Lung (tissue), 12 donors: ENCODE results near the gene MGAT3. TPM values are rescaled to one million over a fixed set of nuclear protein-coding genes. Genes with fewer than 3 reads are reported as not detected.

Experiments used
- ATAC-seq: fragments of 200-7000 bp; cut with Tn5 transposase; one replicate; pipeline ENCODE4 v1.9.1; 2020; ENCODE audit warnings: moderate number of reproducible peaks; ENCODE audit not compliant: insufficient read depth, low FRiP score
- DNase-seq, 3 donors: peaks; one replicate each; pipeline ENCODE4 v3.0.0-alpha.2; 2013 to 2017
- H3K27ac ChIP-seq, 2 donors: one replicate each; pipeline ENCODE4 v1.5.1; 2013; ENCODE audit warnings: mild to moderate bottlenecking in 2 of 2, moderate library complexity in 2 of 2, control low read depth in 1 of 2, inconsistent platforms in 1 of 2, low read depth in 1 of 2, low read length in 1 of 2
- H3K27me3 ChIP-seq, 3 donors: one replicate each; pipeline ENCODE4 v1.5.1; 2013; ENCODE audit warnings: low read length in 2 of 3; ENCODE audit not compliant: control insufficient read depth in 3 of 3, insufficient read depth in 3 of 3
- H3K36me3 ChIP-seq, 4 donors: one replicate each; pipeline ENCODE4 v1.5.1; 2013; ENCODE audit warnings: low read length in 4 of 4, mild to moderate bottlenecking in 1 of 4, moderate library complexity in 1 of 4; ENCODE audit not compliant: control insufficient read depth in 4 of 4, insufficient read depth in 4 of 4
- H3K4me1 ChIP-seq, 5 donors: one replicate each; pipeline ENCODE4 v1.5.1; 2013; ENCODE audit warnings: low read length in 5 of 5, mild to moderate bottlenecking in 2 of 5, moderate library complexity in 1 of 5; ENCODE audit not compliant: control insufficient read depth in 5 of 5, insufficient read depth in 5 of 5
- H3K4me3 ChIP-seq: one replicate; pipeline ENCODE4 v1.5.1; 2013; ENCODE audit warnings: mild to moderate bottlenecking, control low read depth, moderate library complexity
- H3K9ac ChIP-seq, 2 donors: one replicate each; pipeline ENCODE4 v1.5.1; 2013; ENCODE audit warnings: low read length in 2 of 2, control low read depth in 1 of 2; ENCODE audit not compliant: insufficient read depth in 1 of 2
- H3K9me3 ChIP-seq, 4 donors: one replicate each; pipeline ENCODE4 v1.5.1; 2013; ENCODE audit warnings: low read length in 3 of 4, mild to moderate bottlenecking in 1 of 4, moderate library complexity in 1 of 4; ENCODE audit not compliant: control insufficient read depth in 4 of 4, insufficient read depth in 3 of 4
- WGBS, 2 donors: extraction: QIAGEN DNeasy Blood & Tissue Kit; methylation state at CpG; one replicate each; pipeline ENCODE4 v1.1.7; 2013; 5-methylcytosine and 5-hydroxymethylcytosine counted together
- polyA plus RNA-seq, 2 donors: library from polyadenylated mRNA; stranded (reverse); fragments of 200-250 nt; gene quantifications; one replicate each; pipeline ENCODE4 v1.2.1, GENCODE V29; 2013
- total RNA-seq, 2 donors: library from RNA; depleted of rRNA in 1 of 2; stranded (reverse); fragments of >200 nt in 1 of 2; gene quantifications; one replicate each; pipeline ENCODE4 v1.2.1, GENCODE V29; 2014 to 2021
- TF ChIP-seq, protein P1 (sequence below): IDR thresholded peaks from 2 replicates; pipeline ENCODE4 v1.5.1; 2012; ENCODE audit warnings: mild to moderate bottlenecking; ENCODE audit errors: control extremely low read depth, extremely low read depth
- donor health status: control.
- donor health status: control.
- donor health status: Bipolar disorder and iron deficiency.
- donor health status: healthy.
- donor health status: DM: yes; HTN: yes; CAD: no.

Gene MGAT3
- total and polyA plus RNA-seq, 4 donors, result 5.6 to 19.4 (median 5.9) TPM

DNA sequence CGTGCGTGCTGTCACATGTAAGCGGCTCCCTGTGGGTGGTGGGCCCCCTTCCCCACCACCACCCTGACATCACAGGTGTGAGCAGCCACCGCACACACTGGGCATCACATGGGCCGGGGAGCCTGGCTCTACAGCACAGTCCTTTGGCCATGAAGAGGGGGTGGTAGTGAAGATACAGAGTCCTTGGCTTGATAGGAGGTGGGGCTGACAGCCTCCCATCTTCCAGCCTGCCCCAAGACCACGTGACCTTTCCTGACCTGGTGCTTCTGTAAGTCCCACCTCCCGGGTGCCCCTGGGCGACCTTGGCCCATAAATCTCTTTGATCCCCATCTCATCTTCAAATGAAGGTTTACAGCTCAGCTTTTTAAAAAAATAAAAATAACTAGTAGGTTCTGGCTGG is 21.2 kb upstream of the MGAT3 start:
- no peak overlapping the region for H3K27ac ChIP-seq
- no peaks in the 10 kb centered on the region for H3K27me3 ChIP-seq
- 88 to 93% methylated on average over 8 of the region's 8 CpGs for WGBS, 2 donors
- no peak for DNase-seq
- H3K9ac ChIP-seq, result no peak overlapping the region
- peaks cover 0 to 14% (median 8%) of the 10 kb centered on the region in 5 donors for H3K4me1 ChIP-seq
- peaks cover 0 to 17% (median 6%) of the 10 kb centered on the region in 4 donors for H3K36me3 ChIP-seq
- ATAC-seq, result no peak
- H3K4me3 ChIP-seq, result no peak overlapping the region
- TF ChIP-seq, protein P1, sequence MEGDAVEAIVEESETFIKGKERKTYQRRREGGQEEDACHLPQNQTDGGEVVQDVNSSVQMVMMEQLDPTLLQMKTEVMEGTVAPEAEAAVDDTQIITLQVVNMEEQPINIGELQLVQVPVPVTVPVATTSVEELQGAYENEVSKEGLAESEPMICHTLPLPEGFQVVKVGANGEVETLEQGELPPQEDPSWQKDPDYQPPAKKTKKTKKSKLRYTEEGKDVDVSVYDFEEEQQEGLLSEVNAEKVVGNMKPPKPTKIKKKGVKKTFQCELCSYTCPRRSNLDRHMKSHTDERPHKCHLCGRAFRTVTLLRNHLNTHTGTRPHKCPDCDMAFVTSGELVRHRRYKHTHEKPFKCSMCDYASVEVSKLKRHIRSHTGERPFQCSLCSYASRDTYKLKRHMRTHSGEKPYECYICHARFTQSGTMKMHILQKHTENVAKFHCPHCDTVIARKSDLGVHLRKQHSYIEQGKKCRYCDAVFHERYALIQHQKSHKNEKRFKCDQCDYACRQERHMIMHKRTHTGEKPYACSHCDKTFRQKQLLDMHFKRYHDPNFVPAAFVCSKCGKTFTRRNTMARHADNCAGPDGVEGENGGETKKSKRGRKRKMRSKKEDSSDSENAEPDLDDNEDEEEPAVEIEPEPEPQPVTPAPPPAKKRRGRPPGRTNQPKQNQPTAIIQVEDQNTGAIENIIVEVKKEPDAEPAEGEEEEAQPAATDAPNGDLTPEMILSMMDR, result no peak
- no peaks in the 10 kb centered on the region for H3K9me3 ChIP-seq

DNA sequence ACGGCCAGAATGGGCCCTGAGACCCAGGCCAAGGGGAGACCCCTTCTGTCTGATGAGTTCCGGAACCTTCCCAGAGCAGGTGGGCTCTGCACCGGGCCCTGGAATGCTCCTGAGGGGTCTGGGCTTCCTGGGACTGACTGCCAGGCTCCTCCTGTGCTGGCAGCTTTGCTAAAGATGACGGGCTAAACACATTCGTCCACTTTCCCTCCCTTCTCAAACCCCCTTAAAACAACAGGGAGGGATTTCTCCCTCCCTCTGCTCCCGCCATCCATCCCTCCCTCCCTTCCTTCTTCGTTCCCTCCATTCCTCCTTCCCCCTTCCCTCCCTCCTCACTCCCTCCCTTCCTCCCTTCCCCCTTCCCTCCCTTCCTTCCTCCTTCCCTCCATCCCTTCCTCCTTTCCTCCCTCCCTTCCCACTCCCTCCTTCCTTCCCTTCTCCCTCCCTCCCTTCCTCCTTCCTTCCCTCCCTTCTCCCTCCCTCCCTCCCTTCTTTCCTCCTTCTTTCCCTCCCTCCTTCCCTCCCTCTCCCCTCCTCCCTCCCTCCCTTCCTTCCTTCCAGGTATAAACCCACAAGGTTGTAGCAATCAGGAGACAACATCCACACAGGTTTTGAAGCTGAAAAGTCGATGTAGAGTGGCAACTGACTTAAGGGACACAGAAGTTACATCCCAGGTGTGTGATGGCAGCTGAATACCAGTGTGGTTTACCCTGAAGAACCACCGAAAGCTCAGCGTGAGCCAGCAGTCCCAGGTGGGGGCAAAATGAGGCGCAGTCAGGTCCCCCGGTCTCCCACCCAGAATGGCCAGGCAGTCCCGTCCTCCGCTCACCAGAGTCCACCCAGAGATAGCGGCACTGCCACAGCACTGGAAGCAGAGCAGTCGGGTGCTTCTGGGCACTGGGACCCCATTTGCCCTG is 18.8 kb upstream of the MGAT3 start:
- Histone ChIP-seq H3K36me3 (peaks cover 0 to 6% (median 0%) of the 10 kb centered on the region in 4 donors), H3K4me1 (peaks cover 0 to 8% (median 4%) of the 10 kb centered on the region in 5 donors), H3K9ac (no peak overlapping the region), H3K4me3 (no peak overlapping the region), H3K27me3 (no peaks in the 10 kb centered on the region), H3K9me3 (no peaks in the 10 kb centered on the region), H3K27ac (no peak overlapping the region)
- ATAC-seq (no peak), DNase-seq (peak in 1 of 3 donors; percentile 50)
- WGBS, 2 donors, result 47 to 51% methylated on average over 16 of the region's 16 CpGs
- TF ChIP-seq, protein P1, result no peak

DNA sequence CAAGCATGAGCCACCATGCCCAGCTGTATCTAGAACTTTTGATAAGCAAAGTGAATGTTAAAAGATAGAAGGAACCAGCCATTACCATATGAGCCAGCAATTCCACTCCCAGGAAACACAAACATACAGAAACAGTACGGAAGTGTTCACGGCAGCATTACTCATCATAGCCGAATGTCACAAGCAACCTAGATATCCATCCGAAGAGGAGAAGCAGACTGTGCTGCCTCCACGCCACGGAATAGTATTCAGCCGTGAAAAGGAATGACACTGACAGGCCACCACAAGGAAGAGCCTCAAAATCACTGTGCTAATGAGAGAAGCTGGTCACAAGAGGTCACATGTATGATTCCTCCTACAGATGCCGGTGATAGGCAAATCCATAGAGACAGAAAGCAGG is 17.6 kb upstream of the MGAT3 start:
- no peak for DNase-seq
- no peak overlapping the region for H3K4me3 ChIP-seq

More for the DNA sequence above, 17.6 kb upstream of the MGAT3 start:
- H3K36me3 ChIP-seq, result peaks cover 0 to under 1% (median 0%) of the 10 kb centered on the region in 4 donors
- no peaks in the 10 kb centered on the region for H3K9me3 ChIP-seq
- peak; percentile 47 for ATAC-seq
- no peaks in the 10 kb centered on the region for H3K27me3 ChIP-seq
- H3K27ac ChIP-seq, result no peak overlapping the region
- WGBS, 2 donors, result 64 to 69% methylated on average over 8 of the region's 8 CpGs
- H3K9ac ChIP-seq, result no peak overlapping the region
- H3K4me1 ChIP-seq, result peaks cover 0 to 8% (median 4%) of the 10 kb centered on the region in 5 donors
- TF ChIP-seq, protein P1, result no peak
